GM18951 (cell line): ENCODE measurements around the gene CBX3.
"Not testable (repeated sequence)": the region's sequence is repeated elsewhere in the genome, so short reads cannot be mapped to it uniquely, and the experiment has no call there.

Source experiments
- POLR2A ChIP-seq: IDR thresholded peaks from 4 replicates; pipeline ENCODE4 v1.6.1; 2011; ENCODE audit warnings: mild to moderate bottlenecking; ENCODE audit not compliant: insufficient read length, insufficient read depth; ENCODE audit errors: extremely low read depth
- in situ Hi-C: fragments of 300-500 bp; cut with MboI; formaldehyde crosslinking; loops from one replicate; pipeline ENCODE4 v1.12.0; 2022; ENCODE audit warnings: low sequenced_read_pairs, mixed read lengths, inconsistent platforms; ENCODE audit not compliant: unreplicated experiment

Gene CBX3

DNA sequence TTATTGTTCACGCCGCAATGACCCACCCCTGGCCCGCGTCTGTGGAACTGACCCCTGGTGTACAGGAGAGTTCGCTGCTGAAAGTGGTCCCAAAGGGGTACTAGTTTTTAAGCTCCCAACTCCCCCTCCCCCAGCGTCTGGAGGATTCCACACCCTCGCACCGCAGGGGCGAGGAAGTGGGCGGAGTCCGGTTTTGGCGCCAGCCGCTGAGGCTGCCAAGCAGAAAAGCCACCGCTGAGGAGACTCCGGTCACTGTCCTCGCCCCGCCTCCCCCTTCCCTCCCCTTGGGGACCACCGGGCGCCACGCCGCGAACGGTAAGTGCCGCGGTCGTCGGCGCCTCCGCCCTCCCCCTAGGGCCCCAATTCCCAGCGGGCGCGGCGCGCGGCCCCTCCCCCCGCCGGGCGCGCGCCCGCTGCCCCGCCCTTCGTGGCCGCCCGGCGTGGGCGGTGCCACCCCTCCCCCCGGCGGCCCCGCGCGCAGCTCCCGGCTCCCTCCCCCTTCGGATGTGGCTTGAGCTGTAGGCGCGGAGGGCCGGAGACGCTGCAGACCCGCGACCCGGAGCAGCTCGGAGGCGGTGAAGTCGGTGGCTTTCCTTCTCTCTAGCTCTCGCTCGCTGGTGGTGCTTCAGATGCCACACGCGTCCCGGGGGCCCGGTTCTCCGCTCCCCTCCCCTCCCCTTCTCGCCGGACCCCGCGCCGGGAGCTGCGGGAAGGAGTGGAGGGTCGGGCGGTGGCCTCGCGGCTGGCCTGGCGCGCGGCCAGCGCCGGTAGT, at the start of gene CBX3:
Gene CBX3 (plus strand): TSS at position 499 of the 772 bp plus-strand sequence. CDS start 1,254 bp downstream, outside the sequence.
- peak; percentile 88 for TF ChIP-seq POLR2A
- in situ Hi-C loops = no loop called here

DNA sequence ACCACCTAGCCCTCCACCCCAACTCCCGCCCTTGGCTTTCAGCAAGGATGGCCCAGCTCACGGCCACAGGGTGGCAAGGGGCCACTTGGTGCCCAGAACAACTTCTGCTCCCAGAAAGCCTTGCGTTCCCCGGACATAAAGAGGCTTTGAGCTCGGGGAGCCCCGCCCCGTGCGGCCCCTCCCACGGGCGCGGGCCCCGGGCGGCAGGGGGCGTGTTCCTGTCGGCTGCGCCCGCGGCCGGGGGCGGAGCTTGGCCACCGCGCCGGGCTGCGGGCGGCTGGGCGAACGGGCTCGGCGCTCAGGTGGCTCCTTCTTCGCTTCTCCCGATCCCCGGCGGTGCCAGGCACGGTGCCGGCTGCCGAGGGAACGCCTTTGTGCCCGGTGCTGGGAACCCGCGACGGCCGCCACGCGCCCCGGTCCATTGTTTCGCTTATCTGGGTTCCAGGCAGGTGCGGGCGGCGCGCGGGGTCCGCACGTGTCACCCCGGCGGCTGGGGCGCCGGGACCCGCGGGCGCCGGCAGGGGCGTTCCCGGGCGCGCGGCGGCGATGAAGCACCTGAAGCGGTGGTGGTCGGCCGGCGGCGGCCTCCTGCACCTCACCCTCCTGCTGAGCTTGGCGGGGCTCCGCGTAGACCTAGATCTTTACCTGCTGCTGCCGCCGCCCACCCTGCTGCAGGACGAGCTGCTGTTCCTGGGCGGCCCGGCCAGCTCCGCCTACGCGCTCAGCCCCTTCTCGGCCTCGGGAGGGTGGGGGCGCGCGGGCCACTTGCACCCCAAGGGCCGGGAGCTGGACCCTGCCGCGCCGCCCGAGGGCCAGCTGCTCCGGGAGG, 49.4 kb upstream of the CBX3 start, which contains the start of gene NFE2L3:
Gene NFE2L3 (plus strand): TSS at position 246 of the 829 bp plus-strand sequence. CDS start 301 bp downstream, at position 547.
- peak; percentile 86 for TF ChIP-seq POLR2A
- in situ Hi-C loops = no loop called here

DNA sequence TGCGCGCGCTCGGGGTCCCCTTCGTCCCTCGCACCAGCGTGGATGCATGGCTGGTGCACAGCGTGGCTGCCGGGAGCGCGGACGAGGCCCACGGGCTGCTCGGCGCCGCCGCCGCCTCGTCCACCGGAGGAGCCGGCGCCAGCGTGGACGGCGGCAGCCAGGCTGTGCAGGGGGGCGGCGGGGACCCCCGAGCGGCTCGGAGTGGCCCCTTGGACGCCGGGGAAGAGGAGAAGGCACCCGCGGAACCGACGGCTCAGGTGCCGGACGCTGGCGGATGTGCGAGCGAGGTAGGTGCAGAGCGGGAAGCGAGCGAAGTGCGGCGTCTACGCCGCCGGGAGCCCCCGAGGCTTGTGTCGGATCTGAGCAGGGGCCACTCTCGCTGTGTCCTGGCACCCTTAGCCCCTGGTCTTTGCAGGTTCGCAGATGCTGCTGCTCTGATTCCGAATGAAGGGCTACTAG, 48.7 kb upstream of the CBX3 start:
- in situ Hi-C loops = not testable (repeated sequence)

DNA sequence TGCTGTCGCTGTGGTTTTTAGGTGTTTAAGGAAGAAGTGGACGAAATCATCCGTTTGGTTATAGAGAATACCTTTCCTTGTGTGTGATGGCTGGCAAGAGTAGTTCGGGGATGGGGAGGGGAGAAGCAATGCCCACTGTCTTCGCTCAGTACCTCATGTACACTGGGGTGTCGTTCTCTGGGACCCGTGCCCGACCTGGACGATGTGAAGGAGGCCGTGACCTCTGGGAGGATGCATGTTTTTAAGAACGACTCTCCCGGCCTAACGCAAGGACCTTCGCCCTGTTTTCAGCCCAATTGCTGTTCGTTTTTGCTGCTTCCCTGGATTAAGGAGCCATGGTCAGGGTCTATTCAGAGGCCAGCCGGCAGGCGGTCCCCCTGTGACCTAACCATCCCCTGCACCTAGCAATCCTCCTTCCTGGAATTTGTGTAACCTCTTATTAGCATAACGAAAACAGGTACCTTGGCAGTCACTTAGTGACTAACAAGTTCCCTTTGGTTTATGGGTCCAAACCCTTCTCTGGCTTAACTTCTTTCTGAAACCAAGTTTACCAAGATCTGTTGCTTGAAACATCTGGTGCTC, 48.2 kb upstream of the CBX3 start:
- in situ Hi-C loops = no loop called here
- TF ChIP-seq POLR2A = no peak

DNA sequence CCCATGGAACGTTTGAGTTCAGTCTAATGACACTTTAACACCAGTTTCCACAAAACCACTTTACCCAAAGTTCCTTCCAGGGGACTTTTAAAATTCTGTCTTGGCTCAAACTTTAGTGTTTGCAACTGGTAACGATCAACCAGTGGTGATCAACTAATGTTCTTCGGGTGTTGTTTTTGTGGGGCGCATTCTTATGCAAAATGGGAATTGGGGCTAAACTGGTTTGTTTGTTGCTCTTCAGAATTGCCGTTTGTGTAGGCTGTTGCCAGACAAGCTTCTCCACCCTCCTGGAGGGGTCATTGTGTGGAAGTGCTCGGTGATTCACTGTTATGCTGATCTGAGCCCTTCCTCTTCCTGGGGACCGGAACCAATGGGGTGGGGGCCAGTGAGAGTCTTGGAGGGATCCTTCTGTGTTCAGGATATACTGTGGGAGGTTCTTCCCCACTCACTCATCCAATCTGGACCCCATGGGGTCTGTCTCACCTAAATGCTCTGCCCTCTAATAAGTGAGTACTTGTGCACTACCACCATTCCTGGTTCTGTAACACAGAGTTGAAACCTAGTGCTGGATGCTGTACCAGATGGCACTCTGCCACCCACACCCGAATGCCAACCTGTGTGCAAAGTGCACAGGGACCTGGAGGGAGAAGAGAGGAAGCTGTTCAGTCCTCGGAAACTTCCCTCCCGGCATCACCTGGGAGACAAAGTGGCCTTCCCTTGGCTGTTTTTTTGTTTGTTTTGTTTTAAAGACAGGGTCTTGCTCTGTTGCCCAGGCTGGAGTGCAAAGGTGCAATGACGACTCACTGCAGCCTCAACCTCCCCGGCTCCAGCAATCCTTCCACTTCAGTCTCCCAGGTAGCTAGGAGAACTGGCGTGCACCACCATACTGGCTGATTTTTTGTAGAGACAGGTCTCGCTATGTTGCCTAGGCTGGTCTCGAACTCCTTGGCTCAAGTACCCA, 47.4 kb upstream of the CBX3 start:
- in situ Hi-C loops = no loop called here
- peak; percentile 24 for TF ChIP-seq POLR2A

DNA sequence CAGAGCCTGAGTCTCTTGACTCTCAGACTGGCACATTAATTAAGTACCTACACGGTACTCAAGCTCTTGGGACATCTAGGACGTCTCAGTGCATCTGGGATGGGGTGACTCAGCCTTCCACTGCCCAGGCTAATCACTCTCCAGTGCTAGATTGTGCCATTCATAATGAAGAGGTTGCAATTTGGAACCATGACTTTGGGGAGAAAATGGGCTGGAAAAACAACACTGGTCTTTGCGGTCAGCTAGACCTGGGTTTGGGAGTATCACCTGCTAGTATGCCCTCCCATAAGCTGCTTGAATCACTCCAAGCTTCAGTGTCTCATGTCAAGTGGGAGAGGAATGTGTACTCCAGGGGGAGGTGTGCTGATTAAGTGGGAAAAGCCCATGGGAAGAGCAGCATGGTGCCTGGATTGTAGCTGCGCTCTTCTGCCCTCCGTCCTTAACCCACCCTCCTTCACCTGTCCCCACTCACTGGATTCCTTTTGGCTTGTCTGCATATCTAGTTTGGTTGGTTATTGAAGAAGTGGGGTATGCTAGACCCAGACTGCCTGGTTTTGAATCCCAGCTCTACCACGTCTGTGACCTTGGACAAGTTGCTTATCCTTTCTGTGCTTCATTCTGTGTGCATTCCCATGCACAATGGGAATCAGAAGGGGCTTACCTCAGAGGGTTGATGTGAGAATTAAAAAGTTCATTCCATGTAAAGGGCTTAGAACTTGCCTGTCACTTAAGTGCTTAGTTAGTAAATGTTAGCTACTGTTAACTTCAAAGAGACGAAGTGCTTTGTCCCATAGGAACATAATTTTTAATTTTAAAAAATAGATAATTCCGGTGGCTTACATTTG, 45.8 kb upstream of the CBX3 start:
- no peak for TF ChIP-seq POLR2A
- in situ Hi-C loops = no loop called here

DNA sequence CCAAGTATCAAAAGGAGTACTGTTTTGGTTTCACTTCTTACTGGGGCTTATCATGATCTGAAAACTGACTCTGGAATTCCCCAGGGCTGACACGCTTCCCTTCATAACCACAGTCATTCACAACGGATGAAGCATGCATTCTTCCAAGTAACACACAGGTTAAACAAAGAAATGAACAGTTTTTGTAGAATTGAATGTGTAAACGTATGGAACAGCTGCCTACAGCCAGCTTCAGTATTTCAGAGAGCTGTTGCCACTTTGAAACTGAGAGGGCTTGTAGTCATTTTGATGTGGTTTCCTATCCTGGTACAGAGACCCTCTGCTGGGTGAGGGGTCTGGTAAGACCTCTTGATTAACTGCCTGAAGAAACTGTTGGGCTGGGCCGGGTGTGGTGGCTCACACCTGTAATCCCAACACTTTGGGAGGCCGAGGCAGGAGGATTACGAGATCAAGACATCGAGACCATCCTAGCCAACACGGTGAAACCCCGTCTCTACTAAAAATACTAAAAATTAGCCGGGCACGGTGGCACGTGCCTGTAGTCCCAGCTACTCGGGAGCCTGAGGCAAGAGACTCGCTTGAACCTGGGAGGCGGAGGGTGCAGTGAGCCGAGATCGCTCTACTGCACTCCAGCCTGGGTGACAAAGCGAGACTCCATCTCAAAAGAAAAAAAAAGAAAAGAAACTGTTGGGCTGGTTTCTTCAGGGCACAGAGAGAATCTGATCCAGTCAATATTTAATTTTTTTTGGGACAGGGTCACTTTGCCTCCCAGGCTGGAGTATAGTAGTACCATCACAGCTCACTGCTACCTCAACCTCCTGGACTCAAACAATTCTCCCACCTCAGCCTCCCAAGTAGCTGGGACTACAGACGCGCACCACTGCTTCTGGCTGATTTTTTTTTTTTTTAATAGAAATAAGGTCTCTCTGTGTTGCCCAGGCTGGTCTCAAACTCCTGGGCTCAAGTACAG, 44.8 kb upstream of the CBX3 start:
- in situ Hi-C loops = no loop called here
- TF ChIP-seq POLR2A = no peak

DNA sequence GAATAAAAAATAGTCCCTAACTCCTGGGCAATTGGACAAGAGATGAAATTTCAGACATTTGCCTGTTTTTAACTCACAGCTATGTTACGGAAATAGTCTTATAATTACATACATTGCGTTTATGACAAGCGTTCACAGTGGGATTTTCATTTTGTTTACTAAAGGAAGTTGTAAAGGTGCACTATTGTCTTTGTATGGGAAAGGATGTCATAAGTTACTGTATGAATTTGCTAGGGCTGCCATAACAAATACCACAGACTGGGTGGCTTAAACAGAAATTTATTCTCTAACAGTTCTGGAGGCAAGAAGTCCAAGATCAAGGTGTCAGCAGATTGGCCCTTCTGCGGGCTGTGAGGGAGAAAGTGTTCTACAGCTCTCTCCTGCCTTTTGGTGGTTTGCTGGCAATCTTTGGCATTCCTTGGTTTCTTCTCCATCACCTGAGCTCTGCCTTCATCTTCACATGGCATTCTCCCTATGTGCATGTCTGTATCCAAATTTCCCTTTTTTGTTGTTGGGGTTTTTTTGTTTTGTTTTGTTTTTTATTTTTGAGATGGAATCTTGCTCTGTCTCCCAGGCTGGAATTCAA, 43.9 kb upstream of the CBX3 start:
- TF ChIP-seq POLR2A = no peak
- in situ Hi-C loops = no loop called here

DNA sequence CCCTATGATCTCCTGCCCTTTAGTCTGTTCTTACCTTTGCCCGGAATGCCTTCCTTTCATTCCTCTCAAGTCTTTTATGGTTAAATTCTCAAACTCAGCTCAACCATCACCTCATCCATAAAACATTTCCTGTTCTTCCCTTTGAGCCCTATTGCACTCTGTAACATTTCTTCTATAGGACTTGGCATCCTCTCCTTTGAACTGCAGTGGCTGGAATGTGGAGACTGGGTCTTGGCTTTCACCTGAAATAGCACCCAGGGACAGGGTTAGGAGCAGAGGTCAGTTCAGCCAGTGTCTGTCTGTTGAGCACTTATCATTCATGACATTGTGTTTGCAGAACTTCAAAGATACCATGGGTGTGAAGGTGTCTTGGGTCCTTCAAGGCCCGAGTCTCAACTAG, 42.3 kb upstream of the CBX3 start:
- TF ChIP-seq POLR2A = no peak
- in situ Hi-C loops = no loop called here

DNA sequence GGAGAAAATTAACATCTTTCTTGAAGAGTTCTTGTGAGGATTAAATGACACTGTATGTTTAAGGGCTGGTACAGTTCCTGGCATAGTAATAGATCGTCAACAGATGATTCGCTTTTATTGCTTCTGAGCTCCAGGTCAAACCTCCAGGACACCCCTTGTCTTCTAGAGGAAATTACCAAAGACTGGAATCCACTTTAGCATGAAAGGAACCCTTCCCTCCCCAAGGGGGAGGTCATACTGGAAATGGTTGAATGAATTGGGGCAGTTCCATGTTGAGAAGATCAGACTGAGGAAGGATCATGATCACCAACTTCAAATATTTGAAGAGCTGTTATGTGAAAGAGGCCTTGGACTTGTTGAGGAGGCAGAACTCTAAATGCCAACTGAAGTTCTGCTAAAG, 40.6 kb upstream of the CBX3 start:
- in situ Hi-C loops = no loop called here
- no peak for TF ChIP-seq POLR2A
